PFSK-1 (cell line): ENCODE results near the gene OSCP1.

ENCODE experiments used
- POLR2AphosphoS5 ChIP-seq: IDR thresholded peaks from 2 replicates; pipeline ENCODE4 v1.6.1; 2012; ENCODE audit warnings: low read depth, mild to moderate bottlenecking, control low read depth, low read length, moderate library complexity
- TAF1 ChIP-seq: IDR thresholded peaks from 2 replicates; pipeline ENCODE4 v1.6.1; 2012; ENCODE audit warnings: low read length, control low read depth, borderline replicate concordance; ENCODE audit not compliant: insufficient read depth

- TF ChIP-seq POLR2AphosphoS5: no peak
- no peak for TF ChIP-seq TAF1
Measured at GRCh38 chr1:36392836-36393235, 57.4 kb downstream of the OSCP1 start.
